CD14-positive monocyte (primary cell): ENCODE data around the gene NRXN3. TPM values are rescaled to one million over a fixed set of nuclear protein-coding genes. Genes with fewer than 3 reads are reported as not detected.

Experiments used
- DNase-seq, 3 donors: peaks; one replicate each; pipeline ENCODE4 v3.0.0-alpha.2; 2011 to 2022
- H2AFZ ChIP-seq: 2 replicates; pipeline ENCODE4 v1.6.0; 2012; ENCODE audit warnings: mild to moderate bottlenecking, low read depth, low read length, inconsistent platforms; ENCODE audit not compliant: insufficient read depth, poor library complexity, severe bottlenecking
- H3K27ac ChIP-seq, 2 donors: 1 replicate in 1 of 2; 2 replicates in 1 of 2; pipeline ENCODE4 v1.5.1; 2012 to 2013; ENCODE audit warnings: low read length in 2 of 2, control low read depth in 1 of 2, inconsistent platforms in 1 of 2, low read depth in 1 of 2, mild to moderate bottlenecking in 1 of 2
- H3K27me3 ChIP-seq, 2 donors: one replicate each; pipeline versions ENCODE4 v1.6.0 to v1.6.1; 2011 to 2013; ENCODE audit warnings: low read length in 2 of 2; ENCODE audit not compliant: control insufficient read depth in 2 of 2, insufficient read depth in 2 of 2
- H3K36me3 ChIP-seq, 2 donors: replicated peaks in 1 of 2; 1 replicate in 1 of 2; 2 replicates in 1 of 2; pipeline versions ENCODE4 v1.5.1 to v1.6.1; 2012 to 2013; ENCODE audit warnings: low read length in 2 of 2, control low read depth in 1 of 2, inconsistent platforms in 1 of 2, mild to moderate bottlenecking in 1 of 2; ENCODE audit not compliant: insufficient read depth in 2 of 2, control insufficient read depth in 1 of 2
- H3K4me1 ChIP-seq, 2 donors: 1 replicate in 1 of 2; 2 replicates in 1 of 2; pipeline versions ENCODE4 v1.5.1 to v1.6.1; 2012 to 2013; ENCODE audit warnings: low read length in 2 of 2, control low read depth in 1 of 2, inconsistent platforms in 1 of 2, mild to moderate bottlenecking in 1 of 2, moderate library complexity in 1 of 2; ENCODE audit not compliant: insufficient read depth in 2 of 2, control insufficient read depth in 1 of 2
- H3K4me2 ChIP-seq: replicated peaks from 2 replicates; pipeline ENCODE3; 2012; ENCODE audit warnings: low read length, moderate library complexity, mild to moderate bottlenecking; ENCODE audit not compliant: poor library complexity, severe bottlenecking; ENCODE audit errors: extremely low read depth
- H3K4me3 ChIP-seq, 3 experiments: fragments of 200-600 bp in 1 of 3; sonication (generic) in 1 of 3; replicated peaks in 1 of 3; 1 replicate in 2 of 3; 2 replicates in 1 of 3; pipeline ENCODE4 v1.5.1; 2011 to 2013; ENCODE audit warnings: low read length in 3 of 3, mild to moderate bottlenecking in 3 of 3, control low read depth in 2 of 3, low read depth in 2 of 3, inconsistent platforms in 1 of 3, moderate library complexity in 1 of 3
- H3K79me2 ChIP-seq: 2 replicates; pipeline ENCODE4 v1.6.0; 2012; ENCODE audit warnings: mild to moderate bottlenecking, control low read depth, inconsistent platforms, low read length, moderate library complexity; ENCODE audit not compliant: insufficient read depth
- H3K9ac ChIP-seq: 2 replicates; pipeline ENCODE4 v1.6.0; 2017; ENCODE audit warnings: low read length, mild to moderate bottlenecking; ENCODE audit not compliant: insufficient read depth, poor library complexity, severe bottlenecking
- H3K9me3 ChIP-seq, 2 donors: replicated peaks in 1 of 2; 1 replicate in 1 of 2; 2 replicates in 1 of 2; pipeline versions ENCODE4 v1.5.1 to v1.6.1; 2012 to 2013; ENCODE audit warnings: low read length in 2 of 2, control low read depth in 1 of 2; ENCODE audit not compliant: control insufficient read depth in 1 of 2, insufficient read depth in 1 of 2
- H4K20me1 ChIP-seq: 2 replicates; pipeline ENCODE4 v1.6.0; 2012; ENCODE audit warnings: mild to moderate bottlenecking, low read length, control low read depth, moderate library complexity; ENCODE audit not compliant: insufficient read depth
- H3K27ac Mint-ChIP-seq, 7 donors: one replicate each; pipeline ENCODE4 v1.8.0; 2020; ENCODE audit warnings: mild to moderate bottlenecking in 7 of 7, mixed read lengths in 7 of 7, moderate library complexity in 6 of 7, inconsistent platforms in 2 of 7
- H3K27me3 Mint-ChIP-seq, 3 donors: one replicate each; pipeline ENCODE4 v1.8.0; 2021 to 2022; ENCODE audit warnings: low read depth in 3 of 3, mild to moderate bottlenecking in 3 of 3, mixed read lengths in 3 of 3, moderate library complexity in 3 of 3, inconsistent platforms in 1 of 3
- H3K36me3 Mint-ChIP-seq, 2 donors: one replicate each; pipeline ENCODE4 v1.8.0; 2020; ENCODE audit warnings: mixed read lengths in 2 of 2, inconsistent platforms in 1 of 2, mild to moderate bottlenecking in 1 of 2
- H3K4me1 Mint-ChIP-seq: one replicate; pipeline ENCODE4 v1.8.0; 2020; ENCODE audit warnings: mild to moderate bottlenecking, mixed read lengths
- H3K4me3 Mint-ChIP-seq, 2 donors: one replicate each; pipeline ENCODE4 v1.8.0; 2020; ENCODE audit warnings: mild to moderate bottlenecking in 2 of 2, mixed read lengths in 2 of 2, moderate library complexity in 1 of 2
- H3K9me3 Mint-ChIP-seq, 7 donors: one replicate each; pipeline ENCODE4 v1.8.0; 2020 to 2022; ENCODE audit warnings: mixed read lengths in 7 of 7, mild to moderate bottlenecking in 6 of 7, moderate library complexity in 6 of 7, inconsistent platforms in 2 of 7
- CTCF ChIP-seq: fragments of 200-600 bp; IDR thresholded peaks from one replicate; pipeline ENCODE4 v1.8.0; 2022; ENCODE audit warnings: antibody characterized with exemption, mild to moderate bottlenecking
- WGBS: methylation state at CpG from one replicate; pipeline ENCODE4 v1.1.5; 2013; ENCODE audit warnings: missing lambda C conversion rate; ENCODE audit not compliant: insufficient coverage; 5-methylcytosine and 5-hydroxymethylcytosine counted together
- intact Hi-C, 2 donors: fragments of 100-400 bp; cut with micrococcal nuclease; formaldehyde crosslinking; loops; one replicate each; pipeline versions ENCODE4 v1.15.0 to v1.15.1; 2023
- polyA plus RNA-seq, 3 donors: library from polyadenylated mRNA; depleted of rRNA in 1 of 3; unstranded in 2 of 3; stranded (reverse) in 1 of 3; fragments of 300-500 nt in 2 of 3; fragments of >200 nt in 1 of 3; fragmentation: Illumina TruSeq in 2 of 3; gene quantifications; 1 replicate in 2 of 3; 2 replicates in 1 of 3; pipeline ENCODE4 v1.2.3, GENCODE V29; 2012 to 2021

The NRXN3 gene
- polyA plus RNA-seq, 3 donors = not detected

DNA sequence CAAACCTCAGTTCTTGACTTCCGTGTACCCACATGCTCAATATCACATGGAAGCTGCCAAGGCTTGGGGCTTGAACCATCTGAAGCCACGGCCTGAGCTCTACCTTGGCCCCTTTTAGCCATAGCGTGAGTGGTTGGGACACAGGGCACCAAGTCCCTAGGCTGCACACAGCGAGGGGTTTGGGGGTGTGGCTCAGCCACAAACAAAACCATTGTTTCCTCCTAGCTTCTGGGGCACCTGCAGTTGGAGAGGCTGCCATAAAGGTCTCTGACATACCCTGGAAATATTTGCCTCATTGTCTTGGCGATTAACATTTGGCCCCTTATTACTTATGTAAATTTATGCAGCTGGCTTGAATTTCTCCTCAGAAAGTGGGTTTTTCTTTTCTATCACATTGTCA lies 628.6 kb downstream of the NRXN3 start:
- no peak for TF ChIP-seq CTCF
- H3K9me3 Mint-ChIP-seq = peaks cover 0 to 5% (median 2%) of the 10 kb centered on the region in 7 donors
- Histone ChIP-seq H3K4me1 (no peaks in the 10 kb centered on the region), H3K9me3 (peaks cover 0 to 7% of the 10 kb centered on the region in 2 donors), H3K27ac (no peak overlapping the region), H3K79me2 (no peaks in the 10 kb centered on the region), H3K4me3 (no peak overlapping the region), H3K36me3 (no peaks in the 10 kb centered on the region), H4K20me1 (no peaks in the 10 kb centered on the region), H3K4me2 (no peak overlapping the region), H3K27me3 (no peaks in the 10 kb centered on the region), H2AFZ (no peak overlapping the region), H3K9ac (no peak overlapping the region)
- intact Hi-C loops = no loop called here
- H3K4me1 Mint-ChIP-seq = no peaks in the 10 kb centered on the region
- H3K27me3 Mint-ChIP-seq = peaks cover 0 to 3% (median 0%) of the 10 kb centered on the region in 3 donors
- no peak for DNase-seq
- H3K4me3 Mint-ChIP-seq = no peak overlapping the region
- WGBS = 85% methylated on average over 4 of the region's 5 CpGs
- no peaks in the 10 kb centered on the region for H3K36me3 Mint-ChIP-seq
- H3K27ac Mint-ChIP-seq = no peak overlapping the region

DNA sequence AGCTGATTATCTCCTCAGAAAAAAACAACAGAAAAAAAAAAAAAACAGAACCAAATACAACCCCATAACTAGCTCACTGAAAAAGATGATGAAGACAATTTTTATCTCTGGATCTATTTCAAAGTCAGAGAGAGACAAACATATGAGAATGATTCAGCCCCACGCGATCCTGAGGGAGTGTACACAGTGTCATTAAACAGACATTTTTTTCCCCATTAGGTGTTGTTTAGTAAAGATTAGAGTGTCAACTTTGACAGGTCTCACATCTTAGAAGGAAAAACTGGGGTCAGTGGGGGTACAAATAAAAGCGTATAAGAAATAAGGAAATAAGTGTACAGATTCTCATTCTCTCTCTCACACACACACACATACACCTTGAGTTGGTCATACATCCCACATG lies 635.4 kb downstream of the NRXN3 start:
- no peaks in the 10 kb centered on the region for H3K4me1 Mint-ChIP-seq
- Histone ChIP-seq H2AFZ (no peak overlapping the region), H4K20me1 (no peaks in the 10 kb centered on the region), H3K4me3 (no peak overlapping the region), H3K4me1 (no peaks in the 10 kb centered on the region), H3K36me3 (no peaks in the 10 kb centered on the region), H3K9ac (no peak overlapping the region), H3K79me2 (no peaks in the 10 kb centered on the region), H3K27me3 (no peaks in the 10 kb centered on the region), H3K9me3 (peaks cover 0 to 4% of the 10 kb centered on the region in 2 donors), H3K4me2 (no peak overlapping the region), H3K27ac (no peak overlapping the region)
- H3K27me3 Mint-ChIP-seq = peaks cover 0 to 3% (median 1%) of the 10 kb centered on the region in 3 donors
- intact Hi-C loops = no loop called here
- no CpG with 5 or more reads among the region's 3 CpGs for WGBS
- TF ChIP-seq CTCF = no peak
- no peaks in the 10 kb centered on the region for H3K36me3 Mint-ChIP-seq
- no peak overlapping the region for H3K4me3 Mint-ChIP-seq
- DNase-seq = no peak
- H3K27ac Mint-ChIP-seq = no peak overlapping the region
- peaks cover 0 to 7% (median 3%) of the 10 kb centered on the region in 7 donors for H3K9me3 Mint-ChIP-seq
